Measurements from ENCODE around the gene AOC3.

Gene AOC3

DNA sequence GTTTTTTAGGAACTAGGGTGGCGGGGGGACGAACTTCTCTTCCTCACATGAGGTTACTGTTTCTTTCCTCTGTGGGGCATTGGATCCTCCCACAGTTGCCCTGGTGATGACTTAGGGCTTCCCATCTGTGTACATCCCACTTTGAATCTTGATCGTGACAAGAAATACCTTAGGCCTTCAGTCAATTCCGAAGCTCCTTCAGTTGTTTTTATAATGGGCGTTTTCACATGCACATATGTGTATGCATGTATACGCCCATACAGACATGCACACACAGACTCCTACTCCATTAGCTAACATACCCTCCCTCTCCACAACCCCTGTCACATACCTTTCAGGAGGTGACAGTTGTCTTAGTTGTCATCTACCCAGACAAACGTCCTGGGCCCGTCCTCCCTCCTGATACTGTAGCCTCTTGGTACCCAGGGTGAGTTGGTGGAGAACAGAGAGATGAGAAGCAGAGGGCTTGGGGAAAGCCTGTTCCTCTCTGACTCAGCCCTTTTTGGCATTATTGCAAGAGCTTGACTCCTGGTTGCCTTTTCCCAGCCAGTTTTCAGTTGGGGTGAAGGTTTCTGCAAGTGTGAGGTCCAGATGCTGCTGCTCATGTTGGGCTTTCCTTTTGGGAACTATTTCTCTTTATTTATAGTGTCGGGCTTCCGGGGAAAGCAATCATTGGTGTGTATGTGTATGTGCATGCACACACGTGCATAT is 8.9 kb upstream of the AOC3 start:
- TF ChIP-seq POLR2AphosphoS5 (IDR thresholded peaks at IDR 0.05; ENCODE audit: low read depth, low read length) (no peak; the same call in 1 of the 2 replicates), FOXP2 (optimal IDR thresholded peaks at IDR 0.05; ENCODE audit: borderline replicate concordance, extremely low read depth, extremely low read length, insufficient read depth) (no peak), SIN3A (IDR thresholded peaks at IDR 0.05; ENCODE audit: borderline replicate concordance, insufficient read depth, low read length) (no peak), TAF1 (IDR thresholded peaks at IDR 0.05; ENCODE audit: borderline replicate concordance, insufficient read depth, low read length) (no peak)
- TF ChIP-seq, protein P1, sequence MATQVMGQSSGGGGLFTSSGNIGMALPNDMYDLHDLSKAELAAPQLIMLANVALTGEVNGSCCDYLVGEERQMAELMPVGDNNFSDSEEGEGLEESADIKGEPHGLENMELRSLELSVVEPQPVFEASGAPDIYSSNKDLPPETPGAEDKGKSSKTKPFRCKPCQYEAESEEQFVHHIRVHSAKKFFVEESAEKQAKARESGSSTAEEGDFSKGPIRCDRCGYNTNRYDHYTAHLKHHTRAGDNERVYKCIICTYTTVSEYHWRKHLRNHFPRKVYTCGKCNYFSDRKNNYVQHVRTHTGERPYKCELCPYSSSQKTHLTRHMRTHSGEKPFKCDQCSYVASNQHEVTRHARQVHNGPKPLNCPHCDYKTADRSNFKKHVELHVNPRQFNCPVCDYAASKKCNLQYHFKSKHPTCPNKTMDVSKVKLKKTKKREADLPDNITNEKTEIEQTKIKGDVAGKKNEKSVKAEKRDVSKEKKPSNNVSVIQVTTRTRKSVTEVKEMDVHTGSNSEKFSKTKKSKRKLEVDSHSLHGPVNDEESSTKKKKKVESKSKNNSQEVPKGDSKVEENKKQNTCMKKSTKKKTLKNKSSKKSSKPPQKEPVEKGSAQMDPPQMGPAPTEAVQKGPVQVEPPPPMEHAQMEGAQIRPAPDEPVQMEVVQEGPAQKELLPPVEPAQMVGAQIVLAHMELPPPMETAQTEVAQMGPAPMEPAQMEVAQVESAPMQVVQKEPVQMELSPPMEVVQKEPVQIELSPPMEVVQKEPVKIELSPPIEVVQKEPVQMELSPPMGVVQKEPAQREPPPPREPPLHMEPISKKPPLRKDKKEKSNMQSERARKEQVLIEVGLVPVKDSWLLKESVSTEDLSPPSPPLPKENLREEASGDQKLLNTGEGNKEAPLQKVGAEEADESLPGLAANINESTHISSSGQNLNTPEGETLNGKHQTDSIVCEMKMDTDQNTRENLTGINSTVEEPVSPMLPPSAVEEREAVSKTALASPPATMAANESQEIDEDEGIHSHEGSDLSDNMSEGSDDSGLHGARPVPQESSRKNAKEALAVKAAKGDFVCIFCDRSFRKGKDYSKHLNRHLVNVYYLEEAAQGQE (IDR thresholded peaks at IDR 0.05; ENCODE audit: insufficient read depth in 1 of 2, low read depth in 2 of 2, low read length in 2 of 2) = no peak

DNA sequence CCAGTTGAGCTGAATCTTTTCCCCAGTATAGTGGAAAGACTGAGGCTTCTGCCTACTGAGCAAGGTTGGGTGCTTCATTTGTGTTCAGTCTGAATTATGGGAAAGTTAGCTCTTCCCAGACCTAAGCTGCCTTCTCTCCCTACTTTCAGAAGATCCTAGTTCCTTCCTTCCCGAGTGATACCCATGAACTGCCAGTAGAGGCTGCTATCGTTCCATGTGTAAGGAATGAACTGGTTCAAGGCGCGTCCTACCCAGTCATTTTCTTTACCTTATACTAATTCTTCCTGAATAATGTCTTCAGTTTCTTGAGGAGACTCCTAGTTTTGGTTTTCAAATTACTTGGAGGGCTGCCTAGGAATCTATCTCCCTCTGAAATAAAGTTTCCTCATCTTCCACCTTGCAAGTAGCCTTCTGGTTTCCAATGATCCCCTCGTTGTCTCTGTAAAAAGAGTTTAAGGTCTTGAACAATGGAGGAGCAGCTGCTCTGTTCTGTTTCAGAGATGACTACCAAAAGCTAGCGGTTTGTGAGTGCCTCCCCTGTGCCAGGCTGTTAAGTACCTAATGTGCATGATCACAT is 7.6 kb upstream of the AOC3 start:
- TF ChIP-seq POLR2AphosphoS5 (IDR thresholded peaks at IDR 0.05; ENCODE audit: low read depth, low read length) = no peak

DNA sequence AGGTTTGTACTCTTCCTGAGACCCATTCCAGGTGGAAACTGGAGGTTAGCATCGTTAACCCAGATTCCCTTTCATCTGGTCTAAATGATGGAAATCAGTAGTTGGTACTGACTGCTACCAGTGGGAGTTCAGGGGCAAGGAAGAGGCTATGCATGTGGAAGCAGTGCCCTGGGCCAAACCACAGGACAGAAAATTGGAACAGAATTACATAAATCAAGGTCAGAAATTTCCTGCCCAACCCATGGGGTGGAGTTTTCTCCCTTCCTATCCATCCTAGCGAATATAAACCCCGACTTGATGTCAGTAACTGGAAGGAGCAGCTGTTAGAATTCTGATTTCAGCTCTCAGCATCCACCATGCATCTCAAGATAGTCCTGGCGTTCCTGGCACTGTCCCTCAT is 6.7 kb upstream of the AOC3 start, which contains the start of gene AOC2:
Gene AOC2 (plus strand): TSS at position 310 of the 400 bp plus-strand sequence. CDS start 47 bp downstream, at position 357.
- TF ChIP-seq, protein P1 (IDR thresholded peaks at IDR 0.05; ENCODE audit: insufficient read depth in 1 of 2, low read depth in 2 of 2, low read length in 2 of 2) = no peak
- TF ChIP-seq POLR2AphosphoS5 (IDR thresholded peaks at IDR 0.05; ENCODE audit: low read depth, low read length) (no peak; the same call in none of the 2 replicates), SIN3A (IDR thresholded peaks at IDR 0.05; ENCODE audit: borderline replicate concordance, insufficient read depth, low read length) (no peak), TAF1 (IDR thresholded peaks at IDR 0.05; ENCODE audit: borderline replicate concordance, insufficient read depth, low read length) (no peak), FOXP2 (optimal IDR thresholded peaks at IDR 0.05; ENCODE audit: borderline replicate concordance, extremely low read depth, extremely low read length, insufficient read depth) (no peak)

DNA sequence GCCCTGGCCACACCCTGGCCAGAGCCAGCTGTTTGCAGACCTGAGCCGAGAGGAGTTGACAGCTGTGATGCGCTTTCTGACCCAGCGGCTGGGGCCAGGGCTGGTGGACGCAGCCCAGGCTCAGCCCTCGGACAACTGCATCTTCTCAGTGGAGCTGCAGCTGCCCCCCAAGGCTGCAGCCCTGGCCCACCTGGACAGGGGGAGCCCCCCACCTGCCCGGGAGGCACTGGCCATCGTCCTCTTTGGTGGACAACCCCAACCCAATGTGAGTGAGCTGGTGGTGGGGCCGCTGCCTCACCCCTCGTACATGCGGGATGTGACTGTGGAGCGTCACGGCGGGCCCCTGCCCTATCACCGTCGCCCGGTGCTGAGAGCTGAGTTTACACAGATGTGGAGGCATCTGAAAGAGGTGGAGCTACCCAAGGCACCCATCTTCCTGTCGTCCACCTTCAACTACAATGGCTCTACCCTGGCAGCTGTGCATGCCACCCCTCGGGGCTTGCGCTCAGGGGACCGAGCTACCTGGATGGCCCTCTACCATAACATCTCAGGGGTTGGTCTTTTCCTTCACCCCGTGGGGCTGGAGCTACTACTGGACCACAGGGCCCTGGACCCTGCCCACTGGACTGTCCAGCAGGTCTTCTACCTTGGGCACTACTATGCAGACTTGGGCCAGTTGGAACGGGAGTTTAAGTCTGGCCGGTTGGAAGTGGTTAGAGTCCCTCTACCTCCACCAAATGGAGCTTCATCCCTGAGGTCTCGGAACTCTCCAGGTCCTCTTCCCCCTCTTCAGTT is 6.0 kb upstream of the AOC3 start:
- TF ChIP-seq FOXP2 (optimal IDR thresholded peaks at IDR 0.05; ENCODE audit: borderline replicate concordance, extremely low read depth, extremely low read length, insufficient read depth) = no peak
- TF ChIP-seq, protein P1 (IDR thresholded peaks at IDR 0.05; ENCODE audit: insufficient read depth in 1 of 2, low read depth in 2 of 2, low read length in 2 of 2) = no peak
- no peak for TF ChIP-seq TAF1 (IDR thresholded peaks at IDR 0.05; ENCODE audit: borderline replicate concordance, insufficient read depth, low read length)
- TF ChIP-seq POLR2AphosphoS5 (IDR thresholded peaks at IDR 0.05; ENCODE audit: low read depth, low read length) = no peak
- no peak for TF ChIP-seq SIN3A (IDR thresholded peaks at IDR 0.05; ENCODE audit: borderline replicate concordance, insufficient read depth, low read length)

DNA sequence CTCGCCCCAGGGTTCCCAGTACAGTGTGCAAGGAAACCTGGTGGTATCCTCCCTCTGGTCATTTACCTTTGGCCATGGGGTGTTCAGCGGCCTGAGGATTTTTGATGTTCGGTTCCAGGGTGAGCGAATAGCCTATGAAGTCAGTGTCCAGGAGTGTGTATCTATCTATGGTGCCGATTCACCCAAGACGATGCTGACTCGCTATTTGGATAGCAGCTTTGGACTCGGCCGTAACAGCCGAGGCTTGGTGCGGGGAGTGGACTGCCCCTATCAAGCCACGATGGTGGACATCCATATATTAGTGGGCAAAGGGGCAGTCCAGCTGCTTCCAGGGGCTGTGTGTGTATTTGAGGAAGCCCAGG is 5.5 kb upstream of the AOC3 start:
- TF ChIP-seq, protein P1 (IDR thresholded peaks at IDR 0.05; ENCODE audit: insufficient read depth in 1 of 2, low read depth in 2 of 2, low read length in 2 of 2) = no peak
- TF ChIP-seq SIN3A (IDR thresholded peaks at IDR 0.05; ENCODE audit: borderline replicate concordance, insufficient read depth, low read length) = no peak
- TF ChIP-seq FOXP2 (optimal IDR thresholded peaks at IDR 0.05; ENCODE audit: borderline replicate concordance, extremely low read depth, extremely low read length, insufficient read depth) = no peak
- no peak for TF ChIP-seq TAF1 (IDR thresholded peaks at IDR 0.05; ENCODE audit: borderline replicate concordance, insufficient read depth, low read length)
- TF ChIP-seq POLR2AphosphoS5 (IDR thresholded peaks at IDR 0.05; ENCODE audit: low read depth, low read length) = no peak
